Measurements from ENCODE around the gene KLHL2. TPM values are rescaled to one million over a fixed set of nuclear protein-coding genes. Genes with fewer than 3 reads are reported as not detected.

Gene KLHL2
- total and polyA plus RNA-seq, 5 donors = 5.3 to 15.5 (median 10.6) TPM

DNA sequence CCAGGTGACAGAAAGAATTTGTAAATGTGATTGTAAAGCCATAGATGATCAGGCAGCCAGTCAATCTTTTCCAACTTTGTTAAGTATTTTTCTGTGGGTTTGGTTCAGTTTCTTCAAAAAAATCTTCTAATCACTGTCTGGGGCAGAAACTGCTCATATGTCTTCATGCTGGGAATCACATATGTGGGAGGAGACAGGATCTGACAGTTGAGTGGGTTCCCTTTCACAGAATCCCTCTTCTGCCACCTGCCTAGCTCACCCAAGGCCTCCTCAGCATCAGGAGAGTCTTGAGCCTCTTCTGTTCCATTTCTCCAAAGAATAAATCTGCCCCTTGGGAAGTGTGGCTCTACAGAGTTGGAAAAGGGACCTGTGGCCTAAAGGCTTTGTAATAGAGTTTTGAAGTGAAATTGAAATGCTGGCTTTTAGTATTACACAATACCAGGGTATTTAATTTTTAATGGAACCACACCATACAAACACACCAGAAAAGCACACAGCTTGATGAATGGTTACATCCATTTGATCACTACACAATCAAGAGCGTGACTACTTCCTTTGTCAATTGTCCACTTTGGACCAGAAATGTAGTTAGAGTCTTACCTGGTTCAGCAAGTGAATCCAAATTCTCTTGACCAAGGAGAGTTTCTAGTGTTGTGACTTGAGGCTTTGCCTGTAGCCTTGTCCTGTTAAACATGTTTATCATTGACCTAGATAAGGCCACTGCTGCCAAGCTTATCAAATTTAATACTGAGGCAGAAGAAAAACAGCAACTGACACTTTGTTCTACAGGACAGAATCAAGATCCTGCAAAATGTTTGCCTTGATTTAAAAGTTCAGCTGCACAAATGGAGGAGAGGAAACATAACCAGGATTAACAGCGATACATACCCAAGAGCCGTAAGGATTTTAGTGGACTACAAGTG, 140.5 kb downstream of the KLHL2 start:
- no peak overlapping the region for H3K27ac ChIP-seq (ENCODE audit: low read length)
- DNase-seq (no peak), ATAC-seq (no peak)
- intact Hi-C loops (cut with DNase I) = loop anchor here in 3 of 4 donors (5.0 to 10.0 kb wide), 2 partner anchors 213 to 216 kb away; no protein-coding TSS in a partner anchor
- WGBS = 84% methylated on average over 3 of the region's 3 CpGs
- no peaks in the 10 kb centered on the region for H3K27me3 ChIP-seq (ENCODE audit: control insufficient read depth, insufficient read depth)
- H3K9me3 ChIP-seq (ENCODE audit: control insufficient read depth, low read length) = no peaks in the 10 kb centered on the region
- H3K4me1 ChIP-seq (ENCODE audit: control insufficient read depth, insufficient read depth, low read length) = no peaks in the 10 kb centered on the region
- H3K4me3 ChIP-seq (ENCODE audit: low read length) = no peak overlapping the region

DNA sequence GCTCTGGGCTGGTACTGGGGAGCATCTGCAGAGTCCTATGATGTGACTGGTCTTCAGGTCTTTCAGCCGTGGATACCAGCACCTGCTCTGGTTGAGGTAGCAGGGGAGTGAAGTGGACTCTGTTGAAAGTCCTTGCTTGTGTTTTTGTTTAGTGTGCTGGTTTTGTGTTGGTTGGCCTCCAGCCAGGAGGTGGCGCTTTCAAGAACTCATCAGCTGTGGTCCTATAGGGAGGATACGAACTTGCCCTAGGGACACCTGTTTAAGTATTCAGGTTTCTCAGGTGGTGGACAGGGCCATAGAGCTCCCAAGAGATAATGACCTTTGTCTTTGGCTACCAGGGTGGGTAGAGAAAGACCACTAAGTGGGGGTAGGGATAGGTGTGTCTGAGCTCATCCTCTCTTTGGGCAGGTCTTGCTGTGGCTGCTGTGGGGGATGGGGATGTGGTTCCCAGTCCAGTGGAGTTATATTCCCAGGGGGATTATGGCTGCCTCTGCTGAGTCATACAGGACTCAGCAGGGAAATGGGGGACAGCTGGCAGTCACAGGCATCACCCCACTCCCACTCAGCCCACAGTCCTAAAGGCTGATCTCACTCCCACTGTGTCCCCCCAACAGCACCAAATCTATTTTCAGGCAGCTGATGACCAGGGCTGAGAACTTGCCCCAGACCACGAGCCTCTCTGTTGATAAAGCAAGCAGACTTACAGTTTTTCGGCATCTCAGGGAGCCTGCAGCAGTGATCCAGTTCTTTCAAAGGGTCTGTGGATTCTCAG, 144.2 kb downstream of the KLHL2 start:
- WGBS = 83% methylated on average over 5 of the region's 5 CpGs
- no peak overlapping the region for H3K4me3 ChIP-seq (ENCODE audit: low read length)
- ATAC-seq (no peak), DNase-seq (no peak)
- H3K27me3 ChIP-seq (ENCODE audit: control insufficient read depth, insufficient read depth) = no peaks in the 10 kb centered on the region
- intact Hi-C loops (cut with DNase I) = loop anchor here in 2 of 4 donors (5.0 to 10.0 kb wide), 2 partner anchors 111 to 113 kb away; no protein-coding TSS in a partner anchor
- no peak overlapping the region for H3K27ac ChIP-seq (ENCODE audit: low read length)
- H3K4me1 ChIP-seq (ENCODE audit: control insufficient read depth, insufficient read depth, low read length) = no peaks in the 10 kb centered on the region
- H3K9me3 ChIP-seq (ENCODE audit: control insufficient read depth, low read length) = no peaks in the 10 kb centered on the region

DNA sequence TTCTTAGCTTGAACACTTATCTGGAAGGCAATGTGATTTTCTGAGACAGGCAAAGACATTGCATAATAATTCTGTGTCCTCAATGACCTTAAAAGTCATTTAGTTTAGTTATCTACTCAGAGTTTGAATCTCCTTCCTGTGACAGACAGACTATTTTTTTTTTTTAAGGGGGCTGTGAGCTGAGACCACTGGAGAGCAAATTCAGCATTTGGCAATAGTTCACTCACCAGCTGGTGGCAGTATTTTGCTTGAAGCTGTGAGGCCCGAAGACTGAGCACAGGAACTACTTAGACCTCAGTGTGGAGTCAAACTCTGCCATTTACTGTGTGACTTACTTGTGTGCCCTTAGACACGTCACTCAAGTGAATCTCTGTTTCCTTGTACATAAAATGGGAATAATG, 148.5 kb downstream of the KLHL2 start:
- H3K27me3 ChIP-seq (ENCODE audit: control insufficient read depth, insufficient read depth) = no peaks in the 10 kb centered on the region
- no peaks in the 10 kb centered on the region for H3K4me1 ChIP-seq (ENCODE audit: control insufficient read depth, insufficient read depth, low read length)
- ATAC-seq (peak; percentile 45 to 62), DNase-seq (peak in 1 of 3 donors; percentile 54)
- intact Hi-C loops (cut with DNase I) = loop anchor here in 3 of 4 donors (5.0 to 10.0 kb wide), 3 partner anchors 106 to 111 kb away; no protein-coding TSS in a partner anchor
- WGBS = 10% methylated on average over 2 of the region's 2 CpGs
- no peak overlapping the region for H3K27ac ChIP-seq (ENCODE audit: low read length)
- H3K4me3 ChIP-seq (ENCODE audit: low read length) = no peak overlapping the region
- H3K9me3 ChIP-seq (ENCODE audit: control insufficient read depth, low read length) = no peaks in the 10 kb centered on the region

DNA sequence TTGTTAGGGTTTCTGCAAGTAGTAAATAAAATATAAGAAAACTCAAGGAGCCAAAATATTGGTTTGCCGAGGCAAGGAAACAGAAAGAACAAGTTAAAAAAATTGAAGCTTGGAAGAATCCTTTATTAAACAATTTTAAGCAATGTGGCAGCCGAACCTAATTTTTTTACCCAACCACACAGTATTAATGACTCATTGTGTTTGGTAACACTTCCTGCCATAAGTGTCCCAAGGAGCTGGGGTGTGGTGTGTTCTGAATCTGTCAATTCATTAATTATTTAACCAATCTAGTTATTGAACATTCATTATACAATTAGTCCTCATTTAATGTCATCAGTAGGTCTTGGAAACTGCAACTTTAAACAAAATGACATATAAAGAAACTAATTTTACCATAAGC, 152.1 kb downstream of the KLHL2 start:
- Histone ChIP-seq H3K9me3 (ENCODE audit: control insufficient read depth, low read length) (no peaks in the 10 kb centered on the region), H3K27me3 (ENCODE audit: control insufficient read depth, insufficient read depth) (no peaks in the 10 kb centered on the region), H3K27ac (ENCODE audit: low read length) (no peak overlapping the region), H3K4me1 (ENCODE audit: control insufficient read depth, insufficient read depth, low read length) (no peaks in the 10 kb centered on the region), H3K4me3 (ENCODE audit: low read length) (no peak overlapping the region)
- DNase-seq = no peak
- intact Hi-C loops (cut with DNase I) = loop anchor here in 3 of 4 donors (5.0 to 10.0 kb wide), 3 partner anchors 103 to 108 kb away; no protein-coding TSS in a partner anchor
- ATAC-seq = no peak
- 60% methylated on average over 2 of the region's 2 CpGs for WGBS

DNA sequence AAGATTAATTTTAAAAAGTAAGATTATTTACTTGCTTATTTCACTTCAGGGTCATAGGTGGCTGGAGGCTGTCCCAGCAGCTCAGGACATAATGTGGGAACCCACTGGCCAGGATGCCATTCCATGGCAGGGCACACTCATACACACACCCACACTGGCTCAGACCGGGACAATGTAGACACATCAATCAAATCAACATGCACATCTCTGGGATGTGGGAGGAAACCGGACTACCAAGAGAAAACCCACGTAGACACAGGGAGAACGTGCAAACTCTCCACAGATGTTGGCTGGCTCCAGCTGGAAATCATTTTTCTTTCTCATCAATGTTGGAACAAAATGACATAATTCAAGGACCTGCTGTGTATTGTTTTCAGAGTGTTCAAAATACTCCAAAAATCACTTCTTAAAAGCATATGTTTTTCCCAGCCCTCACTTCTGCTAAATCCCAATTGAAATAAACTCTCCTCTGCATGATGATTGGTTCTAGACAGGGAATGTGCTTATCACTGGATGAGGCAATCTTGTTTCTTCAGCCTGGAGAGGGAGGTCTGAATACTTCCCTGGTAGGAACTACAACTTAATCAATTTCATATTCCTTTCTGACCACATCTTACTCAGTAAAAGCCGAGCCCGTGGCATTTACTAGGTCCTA, 152.8 kb downstream of the KLHL2 start:
- Histone ChIP-seq H3K4me1 (ENCODE audit: control insufficient read depth, insufficient read depth, low read length) (no peaks in the 10 kb centered on the region), H3K9me3 (ENCODE audit: control insufficient read depth, low read length) (no peaks in the 10 kb centered on the region), H3K4me3 (ENCODE audit: low read length) (no peak overlapping the region), H3K27ac (ENCODE audit: low read length) (no peak overlapping the region), H3K27me3 (ENCODE audit: control insufficient read depth, insufficient read depth) (no peaks in the 10 kb centered on the region)
- DNase-seq = no peak
- intact Hi-C loops (cut with DNase I) = no loop called here
- WGBS = 43% methylated on average over 6 of the region's 6 CpGs
- peak in 1 of 2 donors; percentile 59 for ATAC-seq

DNA sequence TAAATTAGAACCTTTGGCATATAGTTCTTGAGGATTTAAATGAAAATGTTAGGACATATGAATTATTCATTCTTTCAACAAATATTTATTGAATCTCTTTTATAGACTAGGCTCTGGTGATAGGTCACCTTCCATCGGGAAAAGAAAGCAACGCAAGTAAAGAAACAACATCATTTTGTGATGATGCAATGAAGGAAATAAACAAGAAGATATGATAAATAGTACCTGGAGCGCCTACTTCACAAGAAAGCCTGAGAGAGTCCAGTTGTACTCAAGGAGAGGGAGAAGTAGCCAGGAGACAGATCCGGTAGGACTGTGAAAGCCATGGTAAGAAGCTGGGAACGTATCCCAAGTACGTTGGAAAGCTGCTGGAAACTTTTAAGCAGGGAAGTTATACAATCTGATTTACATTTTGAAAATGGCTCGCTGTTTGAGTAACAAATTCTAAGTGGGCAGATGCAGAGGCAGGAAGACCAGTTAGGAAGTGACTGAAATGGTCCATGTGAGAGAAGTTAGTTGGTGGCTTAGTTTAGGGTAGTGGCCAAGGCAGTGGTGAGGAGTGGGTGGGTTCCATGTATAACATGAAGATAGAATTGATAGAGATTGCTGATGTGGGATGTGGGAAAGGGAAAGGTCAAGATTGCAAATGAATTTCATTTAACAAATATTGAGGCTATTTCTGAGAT, 153.8 kb downstream of the KLHL2 start:
- DNase-seq (no peak), ATAC-seq (no peak)
- H3K4me1 ChIP-seq (ENCODE audit: control insufficient read depth, insufficient read depth, low read length) = no peaks in the 10 kb centered on the region
- no peak overlapping the region for H3K4me3 ChIP-seq (ENCODE audit: low read length)
- H3K9me3 ChIP-seq (ENCODE audit: control insufficient read depth, low read length) = no peaks in the 10 kb centered on the region
- intact Hi-C loops (cut with DNase I) = no loop called here
- H3K27ac ChIP-seq (ENCODE audit: low read length) = no peak overlapping the region
- no peaks in the 10 kb centered on the region for H3K27me3 ChIP-seq (ENCODE audit: control insufficient read depth, insufficient read depth)
- WGBS = 83% methylated on average over 7 of the region's 7 CpGs

DNA sequence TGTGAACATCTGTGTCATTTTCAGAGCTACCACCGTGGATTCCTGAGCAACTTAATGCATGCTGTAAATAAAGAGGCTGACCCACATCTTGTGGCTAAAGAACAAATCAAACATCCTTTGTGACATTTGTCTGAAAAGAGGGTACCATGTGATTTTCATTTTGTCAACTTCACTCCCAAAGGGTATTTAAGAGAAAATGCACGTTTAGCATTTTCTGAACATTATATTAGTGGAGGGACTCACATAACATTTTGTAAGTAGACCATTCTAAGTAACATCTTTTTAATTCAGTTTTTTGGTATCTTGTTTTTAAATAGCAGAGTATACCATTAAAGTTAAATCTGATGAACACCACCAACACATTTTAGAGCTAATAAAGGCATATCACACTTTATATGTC, 154.4 kb downstream of the KLHL2 start:
- H3K27ac ChIP-seq (ENCODE audit: low read length) = no peak overlapping the region
- no peaks in the 10 kb centered on the region for H3K27me3 ChIP-seq (ENCODE audit: control insufficient read depth, insufficient read depth)
- no peaks in the 10 kb centered on the region for H3K4me1 ChIP-seq (ENCODE audit: control insufficient read depth, insufficient read depth, low read length)
- ATAC-seq = no peak
- no peak overlapping the region for H3K4me3 ChIP-seq (ENCODE audit: low read length)
- no peak for DNase-seq
- 78% methylated on average over 2 of the region's 2 CpGs for WGBS
- intact Hi-C loops (cut with DNase I) = no loop called here
- H3K9me3 ChIP-seq (ENCODE audit: control insufficient read depth, low read length) = no peaks in the 10 kb centered on the region

DNA sequence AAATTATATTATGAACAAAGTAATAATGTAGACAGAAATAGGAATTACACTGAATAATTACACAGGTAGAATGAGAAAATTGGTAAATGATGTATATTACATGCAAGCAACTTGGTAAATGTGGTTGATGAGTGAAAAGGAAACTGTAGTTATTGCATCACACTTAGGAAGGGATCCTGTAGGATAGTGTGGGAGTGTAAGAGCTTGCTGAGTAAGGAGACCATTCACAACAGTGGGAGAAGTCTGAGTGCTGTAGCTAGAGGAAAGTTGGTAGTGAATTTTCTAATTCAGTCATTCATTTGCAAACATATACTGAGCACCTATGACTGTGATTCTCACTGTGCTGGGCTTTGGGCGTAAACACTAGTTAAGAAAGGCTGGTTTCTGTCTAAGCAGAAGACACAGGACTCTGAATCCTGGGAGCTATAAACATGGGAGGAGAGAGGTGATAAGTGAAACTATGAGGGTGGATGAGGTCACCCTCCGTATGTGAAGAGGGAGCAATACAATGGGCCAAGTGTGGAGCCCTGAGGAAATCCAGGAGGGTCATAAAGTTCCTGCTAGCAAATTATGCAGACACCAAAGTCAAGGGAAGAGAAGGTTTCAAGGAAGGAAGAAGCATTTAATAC, 157.2 kb downstream of the KLHL2 start:
- H3K27ac ChIP-seq (ENCODE audit: low read length) = no peak overlapping the region
- intact Hi-C loops (cut with DNase I) = no loop called here
- no peak overlapping the region for H3K4me3 ChIP-seq (ENCODE audit: low read length)
- no peak for ATAC-seq
- no peak for DNase-seq
- H3K9me3 ChIP-seq (ENCODE audit: control insufficient read depth, low read length) = no peaks in the 10 kb centered on the region
- WGBS = 61% methylated on average over 2 of the region's 2 CpGs
- no peaks in the 10 kb centered on the region for H3K4me1 ChIP-seq (ENCODE audit: control insufficient read depth, insufficient read depth, low read length)
- no peaks in the 10 kb centered on the region for H3K27me3 ChIP-seq (ENCODE audit: control insufficient read depth, insufficient read depth)

DNA sequence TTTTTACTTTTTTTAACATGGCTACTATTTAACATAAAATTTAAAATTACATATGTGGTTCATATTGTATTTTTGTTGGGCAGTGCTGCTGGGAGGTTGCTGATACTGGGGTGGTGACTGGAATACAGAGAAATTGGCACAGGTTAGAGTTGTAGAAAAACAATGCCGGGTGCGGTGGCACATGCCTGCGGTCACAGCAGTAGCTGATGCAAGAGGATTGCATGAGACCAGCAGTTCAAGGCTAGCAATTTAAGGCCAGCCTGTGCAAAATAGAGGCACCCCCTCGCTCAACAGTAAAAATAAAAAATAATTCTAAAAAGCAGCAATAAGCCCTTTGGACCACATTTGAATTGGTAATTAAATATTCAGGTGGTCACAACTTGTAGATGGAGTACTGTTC, 159.7 kb downstream of the KLHL2 start:
- intact Hi-C loops (cut with DNase I) = no loop called here
- H3K27me3 ChIP-seq (ENCODE audit: control insufficient read depth, insufficient read depth) = no peaks in the 10 kb centered on the region
- H3K4me1 ChIP-seq (ENCODE audit: control insufficient read depth, insufficient read depth, low read length) = no peaks in the 10 kb centered on the region
- H3K9me3 ChIP-seq (ENCODE audit: control insufficient read depth, low read length) = no peaks in the 10 kb centered on the region
- H3K27ac ChIP-seq (ENCODE audit: low read length) = no peak overlapping the region
- WGBS = 89% methylated on average over 4 of the region's 4 CpGs
- H3K4me3 ChIP-seq (ENCODE audit: low read length) = no peak overlapping the region
- ATAC-seq (no peak), DNase-seq (no peak)

DNA sequence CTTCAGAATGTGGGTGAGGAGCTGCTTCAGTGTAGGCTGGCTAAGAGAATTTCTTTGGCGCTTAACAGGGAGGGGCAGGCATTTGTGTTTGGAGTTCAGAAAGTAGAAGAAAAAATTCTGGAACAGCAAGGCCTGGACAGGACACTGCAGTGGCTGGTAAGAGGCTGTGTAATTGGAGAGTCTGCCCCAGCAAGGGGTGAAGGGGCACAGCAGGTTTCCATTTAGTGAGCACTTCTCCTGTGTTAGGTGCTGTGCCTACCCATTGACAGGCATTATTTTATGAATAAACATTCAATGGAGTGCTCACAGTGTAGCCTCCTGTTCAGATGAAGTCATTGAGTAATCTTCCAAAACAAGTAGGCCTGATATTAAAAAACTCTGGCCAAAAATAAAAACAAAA, 160.8 kb downstream of the KLHL2 start:
- intact Hi-C loops (cut with DNase I) = no loop called here

More for the DNA sequence above, 160.8 kb downstream of the KLHL2 start:
- DNase-seq (no peak), ATAC-seq (no peak)
- Histone ChIP-seq H3K4me3 (ENCODE audit: low read length) (no peak overlapping the region), H3K4me1 (ENCODE audit: control insufficient read depth, insufficient read depth, low read length) (no peaks in the 10 kb centered on the region), H3K9me3 (ENCODE audit: control insufficient read depth, low read length) (no peaks in the 10 kb centered on the region), H3K27ac (ENCODE audit: low read length) (no peak overlapping the region), H3K27me3 (ENCODE audit: control insufficient read depth, insufficient read depth) (no peaks in the 10 kb centered on the region)
- 91% methylated on average over 1 of the region's 1 CpG for WGBS
